ENCODE data around the gene PDZRN4. TPM values are rescaled to one million over a fixed set of nuclear protein-coding genes. Genes with fewer than 3 reads are reported as not detected.

PDZRN4 gene
- polyA plus RNA-seq, 2 of the 4 experiments (the other 2 are of a cell fraction), result 0.03 TPM

DNA sequence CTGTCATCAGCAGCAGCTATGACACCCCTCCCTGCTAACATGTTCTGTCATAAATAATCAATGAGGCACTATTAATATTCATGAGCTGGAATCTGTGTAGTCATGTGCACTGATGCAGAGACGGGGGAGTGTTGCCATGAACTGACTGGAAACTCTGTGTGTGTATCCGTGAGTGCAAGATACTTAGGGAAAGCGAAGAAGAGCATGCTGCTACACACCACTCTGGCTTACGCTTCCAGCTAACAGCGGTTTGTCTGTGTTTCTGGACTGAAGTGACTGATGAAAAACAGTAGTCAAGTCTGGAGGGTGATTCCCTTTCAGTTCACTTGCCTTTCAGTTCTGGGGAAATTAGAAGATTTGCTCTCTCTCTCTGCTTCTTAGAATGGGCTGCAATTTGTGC, 249.4 kb downstream of the PDZRN4 start (continued):
- TF ChIP-seq, protein P1, sequence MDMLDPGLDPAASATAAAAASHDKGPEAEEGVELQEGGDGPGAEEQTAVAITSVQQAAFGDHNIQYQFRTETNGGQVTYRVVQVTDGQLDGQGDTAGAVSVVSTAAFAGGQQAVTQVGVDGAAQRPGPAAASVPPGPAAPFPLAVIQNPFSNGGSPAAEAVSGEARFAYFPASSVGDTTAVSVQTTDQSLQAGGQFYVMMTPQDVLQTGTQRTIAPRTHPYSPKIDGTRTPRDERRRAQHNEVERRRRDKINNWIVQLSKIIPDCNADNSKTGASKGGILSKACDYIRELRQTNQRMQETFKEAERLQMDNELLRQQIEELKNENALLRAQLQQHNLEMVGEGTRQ (IDR thresholded peaks at IDR 0.05), result no peak
- TF ChIP-seq HOXB5 (CRISPR knock-in tag; IDR thresholded peaks at IDR 0.05), result no peak
- TF ChIP-seq, protein P2, sequence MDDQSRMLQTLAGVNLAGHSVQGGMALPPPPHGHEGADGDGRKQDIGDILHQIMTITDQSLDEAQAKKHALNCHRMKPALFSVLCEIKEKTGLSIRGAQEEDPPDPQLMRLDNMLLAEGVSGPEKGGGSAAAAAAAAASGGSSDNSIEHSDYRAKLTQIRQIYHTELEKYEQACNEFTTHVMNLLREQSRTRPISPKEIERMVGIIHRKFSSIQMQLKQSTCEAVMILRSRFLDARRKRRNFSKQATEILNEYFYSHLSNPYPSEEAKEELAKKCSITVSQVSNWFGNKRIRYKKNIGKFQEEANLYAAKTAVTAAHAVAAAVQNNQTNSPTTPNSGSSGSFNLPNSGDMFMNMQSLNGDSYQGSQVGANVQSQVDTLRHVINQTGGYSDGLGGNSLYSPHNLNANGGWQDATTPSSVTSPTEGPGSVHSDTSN (IDR thresholded peaks at IDR 0.05), result no peak
- TF ChIP-seq ZFP36 (IDR thresholded peaks at IDR 0.05; ENCODE audit: borderline replicate concordance, partially characterized antibody), result no peak
- no peak for TF ChIP-seq HOXB13 (CRISPR knock-in tag; IDR thresholded peaks at IDR 0.05; ENCODE audit: low read depth)
- no peak for TF ChIP-seq KDM5A (IDR thresholded peaks at IDR 0.05)
- no peak for TF ChIP-seq ZC3H11A (IDR thresholded peaks at IDR 0.05)
- no peak for TF ChIP-seq EP300 (IDR thresholded peaks at IDR 0.05)
- TF ChIP-seq, protein P3, sequence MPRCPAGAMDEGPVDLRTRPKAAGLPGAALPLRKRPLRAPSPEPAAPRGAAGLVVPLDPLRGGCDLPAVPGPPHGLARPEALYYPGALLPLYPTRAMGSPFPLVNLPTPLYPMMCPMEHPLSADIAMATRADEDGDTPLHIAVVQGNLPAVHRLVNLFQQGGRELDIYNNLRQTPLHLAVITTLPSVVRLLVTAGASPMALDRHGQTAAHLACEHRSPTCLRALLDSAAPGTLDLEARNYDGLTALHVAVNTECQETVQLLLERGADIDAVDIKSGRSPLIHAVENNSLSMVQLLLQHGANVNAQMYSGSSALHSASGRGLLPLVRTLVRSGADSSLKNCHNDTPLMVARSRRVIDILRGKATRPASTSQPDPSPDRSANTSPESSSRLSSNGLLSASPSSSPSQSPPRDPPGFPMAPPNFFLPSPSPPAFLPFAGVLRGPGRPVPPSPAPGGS (IDR thresholded peaks at IDR 0.05), result no peak

DNA sequence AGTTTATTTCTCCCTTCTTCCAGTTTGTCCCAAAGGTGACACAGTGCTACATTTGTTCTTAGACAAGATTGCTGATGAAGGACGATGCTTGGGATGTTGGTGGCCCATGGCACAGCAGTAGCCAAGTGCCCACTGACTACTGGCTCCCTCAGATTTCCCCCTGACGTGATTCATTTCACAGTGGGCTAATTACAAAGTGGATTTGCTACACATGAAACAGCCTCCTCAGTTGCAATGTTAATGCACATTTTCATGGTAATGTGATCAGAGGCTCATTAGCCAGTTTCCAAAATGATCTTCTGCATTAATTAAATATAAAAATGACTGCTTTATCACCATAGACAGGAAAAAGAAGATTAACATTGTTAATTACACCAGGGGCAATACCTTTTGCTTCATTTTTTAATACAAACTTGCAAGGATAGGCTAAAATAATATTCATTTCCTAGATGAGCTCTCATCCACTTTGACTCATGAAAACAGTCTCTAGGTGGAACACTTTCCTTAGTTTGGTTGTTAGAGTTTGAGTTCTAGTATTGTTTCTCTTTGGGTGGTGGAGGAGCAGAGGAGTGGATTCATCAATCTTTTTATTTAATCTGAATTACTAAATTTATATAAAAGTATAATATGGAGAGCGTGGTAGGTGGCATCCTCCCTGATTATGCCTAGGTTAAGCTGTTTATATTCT, 250.9 kb downstream of the PDZRN4 start:
- ChIA-PET POLR2A (no interaction called here), CTCF (no interaction called here)
- 9% methylated on average over 3 of the region's 3 CpGs for WGBS (ENCODE audit: missing lambda C conversion rate)

DNA sequence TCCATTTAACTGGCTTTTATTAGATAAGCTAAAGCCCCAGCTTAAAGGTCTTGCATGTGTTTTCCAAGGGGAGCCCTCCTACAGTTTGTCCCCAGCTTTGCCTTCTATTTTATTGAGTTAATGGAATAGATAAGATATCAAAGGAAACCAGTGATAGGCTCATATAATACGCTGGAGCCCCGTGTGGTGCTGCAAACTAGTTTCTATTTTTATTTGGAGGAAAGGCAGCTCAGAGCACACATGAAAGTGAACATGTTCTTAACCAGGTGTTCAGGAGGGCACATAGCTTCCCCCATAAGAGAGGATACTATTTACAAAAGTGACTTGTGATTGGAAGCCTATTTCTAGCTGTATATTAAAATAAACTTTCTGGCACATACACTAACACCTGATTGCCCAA, 251.7 kb downstream of the PDZRN4 start:
- no peak overlapping the region for H3K4me2 ChIP-seq
- no peaks in the 10 kb centered on the region for H3K9me3 ChIP-seq
- CTCF ChIA-PET, result no interaction called here
- H3K4me3 ChIP-seq, result no peak overlapping the region
- POLR2A ChIA-PET, result no interaction called here
- 5% methylated on average over 2 of the region's 2 CpGs for WGBS (ENCODE audit: missing lambda C conversion rate)
- H3K27ac ChIP-seq, result no peak overlapping the region
- no peaks in the 10 kb centered on the region for H3K4me1 ChIP-seq
- TF ChIP-seq SMC3 (IDR thresholded peaks at IDR 0.05), result no peak
- no peak for TF ChIP-seq ZC3H11A (IDR thresholded peaks at IDR 0.05)
- TF ChIP-seq ZSCAN20 (CRISPR knock-in tag; IDR thresholded peaks at IDR 0.05), result no peak
- no peak for TF ChIP-seq FOXS1 (CRISPR knock-in tag; IDR thresholded peaks at IDR 0.05)
- TF ChIP-seq BHLHE40 (IDR thresholded peaks at IDR 0.05; ENCODE audit: low read depth, low read length), result no peak
- FAIRE-seq (no peak), DNase-seq (ENCODE audit: low read depth in 1 of 2, low spot score in 1 of 2) (no peak), ATAC-seq (no peak)

More for the DNA sequence above, 250.9 kb downstream of the PDZRN4 start:
- Histone ChIP-seq H3K4me2 (no peak overlapping the region), H3K4me1 (no peaks in the 10 kb centered on the region), H3K9me3 (no peaks in the 10 kb centered on the region), H3K4me3 (no peak overlapping the region), H3K27ac (no peak overlapping the region)
- no peak for ATAC-seq
- no peak for DNase-seq (ENCODE audit: low read depth in 1 of 2, low spot score in 1 of 2)
- TF ChIP-seq CBX2 (IDR thresholded peaks at IDR 0.05; ENCODE audit: borderline replicate concordance, low read depth) (no peak), MAZ (IDR thresholded peaks at IDR 0.05; ENCODE audit: borderline replicate concordance, low read depth, low read length) (no peak), RNF2 (IDR thresholded peaks at IDR 0.05; ENCODE audit: borderline replicate concordance, low read depth) (no peak), HOXB5 (CRISPR knock-in tag; IDR thresholded peaks at IDR 0.05) (no peak), RFX5 (IDR thresholded peaks at IDR 0.05) (no peak)
- TF ChIP-seq, protein P4, sequence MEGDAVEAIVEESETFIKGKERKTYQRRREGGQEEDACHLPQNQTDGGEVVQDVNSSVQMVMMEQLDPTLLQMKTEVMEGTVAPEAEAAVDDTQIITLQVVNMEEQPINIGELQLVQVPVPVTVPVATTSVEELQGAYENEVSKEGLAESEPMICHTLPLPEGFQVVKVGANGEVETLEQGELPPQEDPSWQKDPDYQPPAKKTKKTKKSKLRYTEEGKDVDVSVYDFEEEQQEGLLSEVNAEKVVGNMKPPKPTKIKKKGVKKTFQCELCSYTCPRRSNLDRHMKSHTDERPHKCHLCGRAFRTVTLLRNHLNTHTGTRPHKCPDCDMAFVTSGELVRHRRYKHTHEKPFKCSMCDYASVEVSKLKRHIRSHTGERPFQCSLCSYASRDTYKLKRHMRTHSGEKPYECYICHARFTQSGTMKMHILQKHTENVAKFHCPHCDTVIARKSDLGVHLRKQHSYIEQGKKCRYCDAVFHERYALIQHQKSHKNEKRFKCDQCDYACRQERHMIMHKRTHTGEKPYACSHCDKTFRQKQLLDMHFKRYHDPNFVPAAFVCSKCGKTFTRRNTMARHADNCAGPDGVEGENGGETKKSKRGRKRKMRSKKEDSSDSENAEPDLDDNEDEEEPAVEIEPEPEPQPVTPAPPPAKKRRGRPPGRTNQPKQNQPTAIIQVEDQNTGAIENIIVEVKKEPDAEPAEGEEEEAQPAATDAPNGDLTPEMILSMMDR (IDR thresholded peaks at IDR 0.05), result no peak
- TF ChIP-seq, protein P2 (IDR thresholded peaks at IDR 0.05), result no peak
- FAIRE-seq, result no peak
